CD4-positive, alpha-beta T cell treated with Interleukin-4 for 4 hours (primary cell): Measurements from ENCODE around the gene MYH10.
"Not testable (repeated sequence)": the region's sequence is repeated elsewhere in the genome, so short reads cannot be mapped to it uniquely, and the experiment has no call there.

Source experiments
- DNase-seq: peaks from one replicate; pipeline ENCODE4 v3.0.0-alpha.2; 2020

MYH10 gene

DNA sequence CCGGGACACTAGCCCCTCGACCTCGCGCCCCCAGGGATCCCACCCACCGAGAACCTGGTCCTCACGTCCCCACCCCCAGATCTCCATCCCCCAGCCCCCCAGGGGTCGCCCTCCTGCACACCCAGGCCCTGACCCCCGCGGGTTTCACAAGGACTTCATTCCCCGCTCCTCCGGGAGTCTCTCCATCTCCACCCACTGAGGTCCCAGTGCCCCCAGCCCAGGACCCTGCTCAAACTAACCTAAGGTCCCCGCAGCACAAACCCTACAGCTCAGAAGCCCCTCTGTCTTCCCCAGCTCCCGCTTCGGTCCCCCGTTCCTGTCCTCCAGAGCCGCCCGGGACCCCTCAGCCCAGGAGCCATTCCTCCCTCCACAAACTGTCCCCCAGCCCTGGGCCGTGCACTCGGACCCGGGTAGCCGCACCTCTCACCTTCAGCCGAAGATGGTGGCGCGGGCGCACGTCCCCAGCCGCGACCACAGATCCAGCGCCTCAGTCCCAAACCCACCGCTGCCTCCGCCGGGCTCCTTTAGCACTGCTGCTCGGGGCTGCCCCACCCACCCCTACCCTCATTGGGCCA, at the start of gene MYH10:
Gene MYH10 (minus strand): TSS at position 499 of the 575 bp plus-strand sequence. CDS start 7,479 bp downstream, outside the sequence.
- no peak for DNase-seq

DNA sequence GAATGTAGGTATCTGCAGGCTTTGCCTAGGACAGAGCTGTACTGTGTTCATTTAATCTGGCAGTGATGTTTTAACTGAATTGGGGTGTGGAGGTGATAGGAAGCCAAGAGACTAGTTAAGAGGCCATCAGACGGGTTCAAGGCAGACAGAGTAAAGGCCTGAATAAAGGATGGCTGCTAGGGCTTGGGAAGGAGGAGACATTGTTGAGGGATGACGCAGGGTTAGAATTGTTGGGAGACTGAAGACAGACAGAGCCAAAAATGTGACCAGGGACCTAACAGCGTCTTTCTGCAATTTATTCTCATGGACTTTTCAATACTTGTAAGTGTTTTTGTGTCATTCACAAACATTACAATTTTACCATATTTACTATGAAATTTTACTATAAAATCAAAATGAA, 48.6 kb upstream of the MYH10 start:
- DNase-seq, result no peak

DNA sequence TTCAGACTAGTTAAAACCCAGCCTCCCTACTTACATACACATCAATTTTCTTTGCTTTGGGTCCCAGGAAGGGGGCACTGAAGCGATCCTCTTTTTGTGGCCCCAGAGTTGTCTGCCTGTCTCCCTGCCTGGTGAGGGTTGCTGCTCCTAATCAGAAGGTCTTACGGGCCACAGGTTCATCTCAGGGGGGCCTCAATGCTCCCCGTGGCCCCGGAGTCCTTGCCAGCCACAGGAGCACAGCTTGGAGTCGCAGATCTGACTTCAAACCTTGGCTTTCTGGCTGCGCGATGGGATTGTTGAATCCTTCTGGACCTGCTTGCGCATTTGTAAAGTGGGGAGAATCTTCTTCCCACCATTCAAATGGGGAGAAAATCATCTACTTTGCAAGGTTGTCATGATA, 44.8 kb upstream of the MYH10 start:
- no peak for DNase-seq

DNA sequence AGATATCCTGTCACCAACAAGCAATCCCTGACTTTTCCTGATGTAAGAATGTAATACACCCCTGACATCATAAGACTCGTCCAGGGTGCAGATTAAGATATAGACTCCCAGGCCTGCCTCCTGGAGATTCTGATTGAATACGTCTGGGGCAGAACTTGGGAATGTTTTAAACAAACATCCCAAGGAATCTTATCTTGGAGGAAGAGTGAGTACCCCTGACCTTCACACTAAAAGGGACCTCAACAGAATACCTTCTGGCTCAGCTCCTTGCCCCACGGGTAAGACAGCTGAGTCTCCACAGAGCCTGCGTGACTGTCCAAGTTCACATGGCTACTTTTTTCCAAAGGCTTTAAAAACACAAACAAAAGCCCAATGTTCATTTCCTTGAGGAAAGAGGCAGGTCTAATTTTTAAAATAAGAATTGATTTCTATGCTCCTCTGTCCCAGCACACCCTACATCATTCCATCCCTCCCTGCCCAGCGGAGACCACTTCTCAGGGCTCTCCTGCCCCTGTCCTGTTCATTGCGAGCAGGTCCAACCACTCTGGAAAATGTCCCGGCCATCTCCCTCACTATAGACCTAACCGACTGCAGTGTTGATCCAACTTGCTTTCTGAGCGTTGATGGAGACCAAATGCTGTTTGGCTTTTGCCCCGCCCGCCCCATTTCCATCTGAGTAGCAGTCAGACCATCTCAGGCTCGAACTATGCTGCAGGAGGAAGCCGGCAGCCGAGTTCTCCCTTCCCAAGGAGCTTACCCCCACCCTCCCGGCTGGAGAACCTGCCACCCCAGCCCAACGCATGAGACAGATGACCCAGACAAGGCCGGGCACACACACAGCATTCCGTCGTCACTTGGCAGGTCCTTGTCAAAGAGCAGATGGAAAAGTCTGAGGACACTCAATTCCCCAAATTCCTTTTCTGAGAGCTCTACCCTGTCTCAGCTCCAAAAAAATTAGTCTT, 44.1 kb upstream of the MYH10 start:
- no peak for DNase-seq

DNA sequence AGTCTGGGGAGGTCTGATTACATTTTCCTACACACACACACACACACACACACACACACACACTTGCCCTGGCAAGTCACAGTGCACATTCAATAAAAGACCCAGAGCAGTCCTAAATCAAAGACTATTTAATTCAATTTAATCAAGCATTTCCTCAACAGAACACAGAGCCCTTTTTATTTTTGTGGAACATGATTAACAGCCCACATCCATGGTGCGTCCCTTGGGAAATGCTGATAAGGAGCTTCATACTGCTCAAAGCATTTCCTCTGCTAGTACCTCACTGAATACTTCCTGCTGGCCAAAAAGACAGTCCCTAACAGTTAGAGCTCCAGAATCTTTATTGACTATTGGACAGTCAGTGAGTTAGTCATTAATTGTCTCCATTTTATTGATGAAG, 43.1 kb upstream of the MYH10 start:
- no peak for DNase-seq

DNA sequence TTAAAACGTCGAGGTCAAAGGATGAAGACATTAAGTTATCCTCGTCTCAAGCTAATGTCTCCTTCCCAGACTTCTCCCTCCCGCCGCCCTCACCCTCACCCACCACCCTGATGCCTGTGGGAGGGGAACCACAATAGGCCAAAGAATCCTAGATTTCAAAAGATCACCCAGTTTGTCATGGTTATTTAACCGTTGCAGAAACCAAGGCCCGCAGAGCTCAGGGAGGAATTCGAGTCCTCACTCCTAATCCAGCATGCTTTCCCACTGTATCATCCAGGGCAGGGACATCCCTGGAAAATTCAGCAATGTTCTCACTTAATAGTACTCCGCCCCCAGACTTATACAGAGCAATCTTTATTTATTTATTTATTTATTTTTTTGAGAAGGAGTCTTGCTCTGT, 41.8 kb upstream of the MYH10 start:
- no peak for DNase-seq

DNA sequence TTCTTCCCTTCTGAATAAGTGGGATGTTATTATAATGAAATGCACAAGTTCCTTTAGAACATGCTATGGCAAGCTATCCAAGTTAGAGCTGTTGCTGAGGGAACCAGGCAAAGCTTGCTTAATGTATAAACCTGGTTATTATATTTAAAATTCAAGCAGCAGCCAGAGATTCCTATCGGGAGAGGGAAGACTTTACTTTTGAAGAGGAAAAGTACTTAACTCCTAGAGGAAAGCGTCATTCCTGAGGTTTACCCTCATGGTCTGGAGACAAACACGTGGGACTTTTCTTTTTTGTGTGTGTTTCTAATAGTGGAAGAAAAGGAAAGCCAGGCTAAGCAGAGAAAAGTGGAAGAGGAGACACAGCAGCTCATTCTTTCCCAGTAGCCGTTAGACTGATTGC, 39.9 kb upstream of the MYH10 start:
- no peak for DNase-seq

DNA sequence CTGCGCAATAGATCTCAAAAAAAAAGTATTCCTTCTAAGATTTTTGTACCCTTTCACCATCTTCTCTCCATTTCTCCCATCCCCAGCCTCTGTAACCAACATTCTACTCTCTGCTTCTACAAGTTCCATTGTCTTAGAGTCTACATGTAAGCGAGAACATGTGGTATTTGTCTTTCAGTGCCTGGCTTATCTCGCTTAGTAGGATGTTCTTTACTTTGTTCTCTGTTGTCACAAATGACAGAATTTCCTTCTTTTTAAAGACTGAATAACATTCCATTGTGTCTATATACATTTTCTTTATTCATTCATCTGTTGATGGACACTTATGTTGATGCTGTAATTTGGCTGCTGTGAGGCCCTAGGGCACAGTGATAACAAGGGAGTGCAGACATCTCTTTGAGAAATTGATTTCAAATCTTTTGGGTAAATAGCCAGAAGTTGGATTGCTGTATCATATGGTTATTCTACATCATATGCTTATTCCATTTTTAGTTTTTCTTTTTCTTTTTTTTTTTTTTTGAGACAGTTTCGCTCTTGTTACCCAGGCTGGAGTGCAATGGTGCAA, 37.7 kb upstream of the MYH10 start:
- DNase-seq, result no peak

DNA sequence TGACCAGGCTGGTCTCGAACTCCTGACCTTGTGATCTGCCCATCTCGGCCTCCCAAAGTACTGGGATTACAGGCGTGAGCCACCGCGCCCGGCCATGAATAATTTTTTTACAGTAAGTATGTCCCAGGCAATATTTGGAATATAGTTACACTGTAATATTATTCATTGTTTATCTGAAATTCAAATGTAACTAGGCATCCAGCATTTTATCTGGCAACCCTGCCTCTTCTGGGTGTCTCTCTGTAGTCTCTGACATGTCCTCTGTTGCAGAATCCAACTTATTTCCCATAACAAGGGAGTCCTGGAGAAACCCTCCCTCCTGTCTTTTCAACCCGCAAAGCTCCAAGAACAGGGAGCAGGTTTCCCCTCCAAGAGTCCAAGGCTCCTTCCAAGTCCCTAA, 36.9 kb upstream of the MYH10 start:
- no peak for DNase-seq

DNA sequence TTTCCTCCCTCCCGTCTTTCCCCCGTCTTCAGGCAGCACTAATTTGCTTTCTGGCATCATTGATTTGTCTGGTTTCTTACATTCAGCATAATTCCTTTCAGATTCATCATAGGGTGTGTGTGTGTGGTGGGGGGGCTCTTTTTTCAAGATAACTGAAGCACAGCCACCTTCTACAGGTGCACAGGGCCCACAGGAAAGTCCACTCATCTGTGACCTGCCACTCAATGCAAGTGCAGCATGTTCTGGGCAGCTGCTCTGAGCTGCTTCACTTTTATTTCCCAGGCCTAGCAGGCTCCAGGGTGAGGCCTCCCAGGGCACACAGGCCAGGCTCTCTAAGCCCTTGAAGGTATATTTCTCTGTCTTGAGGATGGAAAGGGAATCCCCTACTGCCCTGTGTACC, 35.2 kb upstream of the MYH10 start:
- DNase-seq, result no peak

DNA sequence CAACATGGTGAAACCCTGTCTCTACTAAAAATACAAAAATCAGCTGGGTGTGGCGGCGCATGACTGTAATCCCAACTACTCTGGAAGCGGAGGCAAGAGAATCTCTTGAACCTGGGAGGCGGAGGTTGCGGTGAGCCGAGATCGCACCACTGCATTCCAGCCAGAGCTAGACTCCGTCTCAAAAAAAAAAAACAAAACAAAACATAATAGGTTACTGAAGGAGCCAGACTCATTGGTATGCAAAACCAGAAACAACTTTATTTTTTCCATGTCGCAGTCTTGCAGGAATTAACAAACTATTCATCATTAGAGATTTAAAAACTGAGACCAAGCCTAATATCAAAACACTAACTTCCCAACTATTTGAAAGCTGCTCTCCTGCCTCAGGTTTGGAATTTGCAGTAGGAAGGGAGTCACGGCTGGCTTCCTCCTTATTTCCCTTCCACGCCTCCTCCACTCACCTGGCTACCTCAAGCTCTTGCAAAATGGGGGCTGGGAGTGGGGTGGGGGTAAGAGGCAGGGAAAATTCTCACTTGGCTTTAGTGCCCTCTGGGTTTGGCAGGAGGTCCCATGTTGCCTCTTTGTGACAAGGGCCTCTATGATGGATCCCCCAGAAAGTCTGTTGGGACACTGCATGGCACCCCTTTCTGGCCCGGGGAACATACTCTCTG, 34.1 kb upstream of the MYH10 start:
- DNase-seq, result no peak

DNA sequence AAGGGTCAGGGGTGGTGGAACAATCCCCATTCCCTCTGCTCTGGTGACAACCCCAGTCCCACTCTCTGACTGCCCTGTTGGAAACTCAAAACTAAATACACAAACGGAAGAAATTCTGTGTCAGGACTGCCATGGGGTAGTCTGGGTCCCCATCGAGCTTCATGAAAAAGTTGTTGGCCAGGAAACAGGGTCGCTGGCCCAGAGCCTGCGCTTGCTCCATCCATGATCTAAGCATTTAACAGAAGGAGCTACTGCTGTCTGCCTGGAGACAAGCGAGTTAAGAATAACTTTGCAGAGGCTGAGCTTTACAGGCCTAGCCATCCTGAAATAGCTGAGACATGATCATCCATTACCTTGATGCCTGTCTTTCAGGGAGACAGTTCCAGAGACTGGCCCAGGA, 32.4 kb upstream of the MYH10 start:
- no peak for DNase-seq

DNA sequence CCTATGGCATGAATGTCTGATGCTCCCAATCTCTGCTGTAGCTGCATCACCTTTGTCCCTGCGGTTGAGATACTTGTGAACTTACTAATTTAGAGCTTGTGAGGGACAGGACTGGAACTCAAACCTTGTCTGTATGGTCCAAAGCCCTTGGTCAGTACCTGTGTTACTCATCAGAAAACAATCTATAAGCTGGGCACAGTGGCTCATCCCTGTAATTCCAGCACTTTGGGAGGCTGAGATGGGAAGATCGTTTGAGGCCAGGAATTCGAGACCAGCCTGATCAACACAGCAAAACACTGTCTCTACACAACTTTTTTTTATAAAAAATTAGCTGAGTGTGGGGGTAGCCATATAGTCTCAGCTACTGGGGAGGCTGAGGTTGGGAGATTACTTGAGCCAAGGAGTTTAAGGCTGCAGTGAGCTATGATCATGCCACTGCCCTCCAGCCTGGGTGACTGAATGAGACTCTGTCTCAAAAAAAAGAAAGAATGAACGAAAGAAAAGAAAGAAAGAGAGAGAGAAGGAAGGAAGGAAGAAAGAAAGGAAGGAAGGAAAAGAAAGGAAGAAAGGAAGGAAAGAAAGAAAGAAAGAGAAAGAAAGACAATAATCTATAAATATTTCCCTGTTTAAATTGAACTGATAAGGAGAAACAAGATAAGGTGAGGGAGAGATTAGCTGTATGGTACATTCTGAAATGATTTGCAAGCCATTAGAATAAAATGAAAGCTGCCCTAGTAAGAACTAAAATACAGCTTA, 31.7 kb upstream of the MYH10 start:
- no peak for DNase-seq

DNA sequence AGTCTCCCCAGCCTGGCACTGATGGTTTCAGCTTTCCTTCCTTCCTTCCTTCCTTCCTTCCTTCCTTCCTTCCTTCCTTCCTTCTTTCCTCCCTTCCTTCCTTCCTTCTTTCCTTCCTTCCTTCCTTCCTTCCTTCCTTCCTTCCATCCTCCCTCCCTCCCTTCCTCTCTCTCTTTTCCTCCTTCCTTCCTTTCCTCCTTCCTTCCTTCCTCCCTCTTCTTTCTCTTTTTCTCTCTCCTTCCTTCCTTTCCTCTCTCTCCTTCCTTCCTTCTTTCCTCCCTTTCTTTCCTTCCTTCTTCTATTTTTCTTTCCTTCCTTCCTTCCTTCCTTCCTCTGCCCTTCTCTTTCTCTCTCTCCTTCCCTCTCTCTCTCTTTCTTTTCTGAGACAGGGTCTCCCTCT, 30.2 kb upstream of the MYH10 start:
- DNase-seq, result not testable (repeated sequence)

DNA sequence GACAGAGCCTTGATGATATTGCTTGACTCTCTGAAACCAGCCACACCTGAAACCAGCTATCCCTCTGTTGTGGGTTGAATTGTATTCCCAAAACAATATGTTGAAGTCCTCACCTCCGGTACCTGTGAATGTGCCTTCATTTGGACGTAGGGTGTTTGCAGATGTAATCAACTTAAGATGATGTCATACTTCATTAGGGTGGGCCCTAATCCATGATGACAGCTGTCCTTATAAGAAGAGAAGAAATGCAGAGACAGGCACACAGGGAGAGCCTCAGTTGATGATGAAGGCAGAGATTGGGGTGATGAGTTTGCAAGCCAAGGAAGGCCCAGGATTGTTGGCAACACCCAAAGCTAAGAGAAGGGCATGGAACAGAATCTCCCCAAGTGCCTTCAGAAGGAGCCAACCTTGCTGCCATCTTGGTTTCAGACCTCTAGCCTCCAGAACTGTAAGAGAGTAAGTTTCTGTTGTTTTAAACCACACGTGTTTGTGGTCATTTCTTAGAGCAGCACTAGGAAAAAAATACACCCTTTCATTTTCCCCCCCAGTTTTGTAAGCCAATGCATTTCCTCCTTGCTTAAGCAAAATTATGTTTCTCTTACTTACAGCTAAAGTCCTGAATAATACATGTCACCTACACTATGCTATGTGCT, 29.4 kb upstream of the MYH10 start:
- DNase-seq, result no peak

DNA sequence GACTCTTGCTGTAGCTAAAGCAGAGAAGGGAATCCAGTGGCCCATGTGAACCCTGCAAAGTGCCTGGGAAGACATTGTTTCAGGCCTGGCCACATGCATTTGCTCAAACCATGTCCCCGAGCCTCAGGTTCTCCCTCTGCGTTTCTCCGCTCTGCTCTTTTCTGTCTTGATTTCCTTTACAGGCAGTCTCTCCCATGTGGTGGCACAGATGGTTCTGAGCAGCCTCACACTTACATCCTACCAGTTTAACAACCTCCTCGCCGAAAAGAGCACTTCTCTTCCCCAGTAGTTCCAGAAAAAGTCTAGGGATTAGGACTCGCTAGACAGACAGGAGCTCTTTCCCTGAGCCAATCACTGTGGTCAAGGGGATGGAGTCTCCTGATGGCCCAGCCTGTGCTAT, 28.3 kb upstream of the MYH10 start:
- no peak for DNase-seq

DNA sequence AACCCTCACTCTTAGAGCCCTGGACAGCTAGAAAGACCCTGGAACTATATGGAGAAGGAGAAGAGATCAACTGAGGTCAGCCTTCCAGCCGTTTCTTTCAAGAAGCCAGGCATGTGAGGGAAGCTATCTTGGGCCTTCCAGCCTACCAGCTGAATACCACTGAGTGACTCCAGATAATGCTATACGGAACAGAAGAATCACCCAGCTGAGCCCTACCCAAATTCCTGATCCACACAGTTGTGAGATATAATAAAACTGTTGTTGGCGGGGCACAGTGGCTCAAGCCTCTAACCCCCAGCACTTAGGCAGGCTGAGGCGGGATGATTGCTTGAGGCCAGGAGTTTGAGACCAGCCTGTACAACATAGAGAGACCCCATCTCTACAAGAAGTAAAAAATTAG, 26.2 kb upstream of the MYH10 start:
- DNase-seq, result no peak

DNA sequence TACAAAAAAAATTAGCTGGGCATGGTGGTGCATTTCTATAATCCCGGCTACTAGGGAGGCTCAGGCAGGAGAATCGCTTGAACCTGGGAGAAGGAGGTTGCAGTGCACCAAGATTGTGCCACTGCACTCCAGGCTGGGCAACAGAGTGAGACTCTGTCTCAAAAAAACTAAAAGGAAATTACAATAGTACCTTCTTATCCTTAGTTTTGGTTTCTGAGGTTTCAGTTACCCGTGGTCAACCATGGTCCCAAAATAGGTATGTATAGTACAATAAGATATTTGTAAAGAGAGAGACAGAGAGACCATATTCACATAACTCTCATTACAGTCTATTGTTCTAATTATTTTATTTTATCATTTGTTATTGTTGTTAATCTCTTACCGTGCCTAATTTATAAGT, 24.3 kb upstream of the MYH10 start:
- DNase-seq, result no peak

DNA sequence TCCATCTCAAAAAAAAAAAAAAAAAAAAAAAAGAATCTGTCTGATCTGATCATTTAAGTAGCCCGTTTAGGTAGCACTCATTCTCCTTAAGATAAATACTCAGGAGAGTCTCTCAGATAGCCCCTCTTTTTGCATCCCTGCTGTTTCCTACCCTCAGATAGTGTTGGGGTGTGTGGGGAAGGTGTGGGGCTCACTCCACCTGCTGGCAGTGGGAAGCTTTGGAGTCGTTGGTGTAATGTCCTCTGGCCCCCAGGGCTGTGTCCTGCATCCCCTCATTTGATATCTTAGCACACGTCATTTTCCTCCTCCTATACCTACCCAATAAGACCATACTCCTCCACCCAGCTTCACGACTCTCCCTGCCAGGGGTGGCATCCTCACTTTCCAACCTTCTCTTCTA, 20.5 kb upstream of the MYH10 start:
- DNase-seq, result no peak

DNA sequence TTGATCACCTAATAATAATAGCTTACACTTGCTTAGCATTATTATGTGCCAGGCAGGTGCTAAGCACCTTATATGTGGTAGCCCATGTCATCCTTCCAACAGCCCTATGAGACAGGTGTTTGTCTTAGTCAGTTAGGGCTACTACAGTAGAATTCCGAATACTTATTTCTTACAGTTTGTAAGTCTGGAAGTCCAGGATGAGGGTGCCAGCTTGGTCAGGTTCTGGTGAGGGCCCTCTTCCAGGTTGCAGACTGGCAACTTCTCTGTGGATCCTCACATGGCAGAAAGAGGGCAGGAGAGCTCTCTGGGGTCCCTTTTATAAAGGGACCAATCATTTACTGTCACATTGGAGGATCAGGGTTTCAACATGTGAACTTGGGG, 19.6 kb upstream of the MYH10 start:
- no peak for DNase-seq

DNA sequence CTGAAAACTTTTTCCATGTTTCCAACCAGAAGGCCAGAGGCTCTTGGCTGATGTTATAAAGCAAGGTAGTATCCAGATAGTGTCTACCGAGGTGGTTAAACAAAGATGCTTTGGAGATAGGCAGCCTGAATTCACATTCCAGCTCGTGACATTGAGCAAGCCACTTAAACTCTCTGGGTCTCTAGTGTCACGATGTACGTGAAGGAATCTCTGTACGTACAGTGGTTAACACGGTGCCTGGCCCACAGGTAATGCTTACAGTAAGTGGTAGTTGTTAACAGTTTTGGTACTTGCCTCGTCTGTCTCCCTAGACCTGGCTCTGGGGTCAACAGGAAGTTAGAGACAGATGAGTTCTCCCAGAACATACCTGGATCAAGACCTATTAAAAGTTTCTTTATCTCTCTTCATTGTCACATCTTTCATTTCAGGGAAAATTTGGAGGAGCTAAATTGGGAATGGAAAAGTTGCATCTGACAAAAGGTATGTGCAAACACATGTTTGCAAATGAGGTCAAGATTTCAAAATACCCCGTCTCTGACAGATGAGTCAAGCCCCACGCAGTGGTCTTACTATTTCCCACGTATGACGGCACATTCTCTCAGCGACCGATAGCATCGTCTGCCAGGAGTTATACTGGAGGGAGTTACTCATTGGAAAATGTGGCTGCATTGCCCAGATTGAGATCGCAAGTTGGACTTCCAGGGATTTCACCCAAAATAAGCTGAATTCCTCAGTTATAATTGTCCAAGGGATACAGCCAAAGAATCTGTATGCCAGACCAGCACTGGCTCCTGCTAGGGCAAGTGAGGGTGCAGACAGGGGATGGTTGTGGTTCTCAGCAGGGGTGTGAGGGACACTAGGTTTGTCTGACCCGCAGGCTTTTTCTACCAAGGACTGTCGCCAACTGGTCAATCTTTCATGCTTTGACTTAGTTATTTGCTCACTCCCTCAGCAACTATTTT, 18.9 kb upstream of the MYH10 start:
- DNase-seq, result no peak
